GM18499 (cell line): ENCODE data around the gene SP3.

Experiments
- ATAC-seq: cut with Tn5 transposase; IDR thresholded peaks from one replicate; pipeline ENCODE4 v1.9.1; 2021; ENCODE audit warnings: moderate number of reproducible peaks; ENCODE audit not compliant: insufficient read depth, unreplicated experiment

The SP3 gene

DNA sequence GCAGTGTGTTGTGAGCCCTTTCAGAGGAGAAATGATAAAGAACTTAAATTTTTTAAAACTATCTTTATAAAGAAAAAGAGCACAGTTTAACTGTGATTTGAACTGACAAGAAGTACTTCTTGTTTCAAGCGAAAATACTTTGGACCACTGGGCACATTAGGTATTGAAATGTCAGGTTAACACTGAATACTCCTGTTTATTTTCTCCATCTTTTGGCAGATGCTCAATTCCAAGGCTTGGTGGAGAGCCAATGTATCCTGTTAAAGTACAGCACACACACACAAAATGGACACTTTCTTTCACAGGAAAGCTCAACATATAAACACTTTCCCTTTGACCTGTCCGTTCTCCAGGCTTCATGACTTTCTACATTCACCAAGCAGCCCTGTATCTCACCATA, 32.6 kb upstream of the SP3 start:
- no peak for ATAC-seq

DNA sequence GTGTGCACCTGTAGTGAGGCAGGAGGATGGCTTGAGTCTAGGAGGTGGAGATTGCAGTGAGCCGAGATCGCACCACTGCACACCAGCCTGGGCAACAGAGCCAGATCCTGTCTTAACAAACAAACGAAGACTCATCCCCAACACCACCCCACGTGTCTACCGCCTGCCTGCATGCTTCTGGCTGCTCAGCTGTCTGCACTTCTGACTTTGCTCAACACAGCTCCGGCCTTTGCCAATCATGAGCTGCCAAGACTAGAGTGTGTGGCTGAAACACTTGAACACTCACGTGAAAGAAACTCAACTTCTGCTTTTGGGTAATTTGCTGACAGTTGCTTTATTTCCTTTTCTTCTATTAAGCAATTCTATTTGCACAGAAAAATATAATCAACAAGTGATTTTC, 32.1 kb upstream of the SP3 start:
- ATAC-seq: peak; percentile 49

DNA sequence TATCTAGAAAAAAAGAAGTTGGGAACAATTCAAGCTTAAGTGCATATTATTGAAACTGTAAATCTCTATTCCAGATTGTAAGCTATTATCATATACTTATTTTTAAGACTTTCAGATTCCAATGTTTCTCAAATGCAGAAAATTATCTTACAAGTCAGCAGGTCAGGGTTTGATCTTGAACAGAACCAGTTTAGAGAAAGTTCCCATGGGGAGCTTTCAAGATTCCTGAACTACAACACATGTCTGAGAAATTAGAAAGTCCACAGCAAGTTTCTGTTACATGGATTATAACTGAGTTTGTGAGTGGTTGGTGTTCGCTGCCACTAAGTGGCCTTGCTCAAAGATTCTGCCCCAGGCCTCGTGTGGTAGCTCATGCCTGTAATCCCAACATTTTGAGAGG, 31.6 kb upstream of the SP3 start:
- ATAC-seq: no peak

DNA sequence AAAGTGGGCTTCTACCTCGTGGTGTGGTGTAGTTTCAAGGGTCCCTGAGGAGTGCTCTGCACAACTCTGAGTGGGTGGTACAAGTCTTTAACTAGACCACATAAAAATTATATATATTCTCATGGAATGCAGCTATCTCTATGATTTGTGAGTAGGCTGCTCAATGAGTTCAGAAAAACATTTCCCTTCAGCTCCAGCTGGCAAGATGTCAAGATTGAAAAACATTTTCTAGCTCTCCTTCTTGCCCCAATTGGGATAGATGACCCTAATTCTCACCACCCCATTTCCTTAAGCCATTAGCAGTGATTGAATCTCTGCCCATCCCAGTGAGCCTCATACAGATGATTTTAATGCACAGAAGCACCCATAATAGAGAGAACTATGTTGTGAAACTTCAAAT, 28.3 kb upstream of the SP3 start:
- ATAC-seq: no peak

DNA sequence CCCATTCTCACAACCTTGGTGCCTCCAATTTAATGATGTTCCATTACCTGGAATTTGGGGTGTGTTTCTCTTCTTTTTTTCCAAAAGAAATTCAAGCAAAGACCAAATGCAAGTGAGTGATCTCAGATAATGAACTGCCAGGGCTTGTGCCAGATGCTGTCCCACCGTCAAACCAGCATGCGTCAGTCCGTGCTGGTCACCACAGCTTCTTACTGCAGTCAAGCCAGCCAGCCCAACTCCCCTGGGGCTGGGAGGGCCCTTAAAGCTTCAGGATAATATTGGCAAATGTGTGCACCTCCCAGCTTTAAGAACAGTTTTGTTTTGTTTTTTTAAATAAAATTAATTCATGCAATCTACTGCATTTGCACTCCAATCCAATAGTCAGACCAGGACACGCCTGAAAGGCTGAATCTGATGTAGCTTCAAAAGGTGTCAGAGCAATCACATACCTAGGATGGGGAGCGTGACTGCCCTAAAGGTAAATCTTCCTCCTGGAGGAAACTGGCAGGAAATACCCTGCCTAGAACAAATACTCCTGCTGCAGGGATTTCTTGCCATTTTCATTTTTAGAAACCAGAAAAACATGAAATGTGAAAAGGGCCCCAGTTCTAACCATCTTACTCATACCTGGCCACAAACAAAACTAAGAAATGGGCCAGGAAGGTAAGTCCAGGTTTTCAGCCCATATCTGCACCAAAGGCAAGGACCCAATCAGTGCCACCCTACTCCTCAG, 26.8 kb upstream of the SP3 start:
- ATAC-seq: no peak

DNA sequence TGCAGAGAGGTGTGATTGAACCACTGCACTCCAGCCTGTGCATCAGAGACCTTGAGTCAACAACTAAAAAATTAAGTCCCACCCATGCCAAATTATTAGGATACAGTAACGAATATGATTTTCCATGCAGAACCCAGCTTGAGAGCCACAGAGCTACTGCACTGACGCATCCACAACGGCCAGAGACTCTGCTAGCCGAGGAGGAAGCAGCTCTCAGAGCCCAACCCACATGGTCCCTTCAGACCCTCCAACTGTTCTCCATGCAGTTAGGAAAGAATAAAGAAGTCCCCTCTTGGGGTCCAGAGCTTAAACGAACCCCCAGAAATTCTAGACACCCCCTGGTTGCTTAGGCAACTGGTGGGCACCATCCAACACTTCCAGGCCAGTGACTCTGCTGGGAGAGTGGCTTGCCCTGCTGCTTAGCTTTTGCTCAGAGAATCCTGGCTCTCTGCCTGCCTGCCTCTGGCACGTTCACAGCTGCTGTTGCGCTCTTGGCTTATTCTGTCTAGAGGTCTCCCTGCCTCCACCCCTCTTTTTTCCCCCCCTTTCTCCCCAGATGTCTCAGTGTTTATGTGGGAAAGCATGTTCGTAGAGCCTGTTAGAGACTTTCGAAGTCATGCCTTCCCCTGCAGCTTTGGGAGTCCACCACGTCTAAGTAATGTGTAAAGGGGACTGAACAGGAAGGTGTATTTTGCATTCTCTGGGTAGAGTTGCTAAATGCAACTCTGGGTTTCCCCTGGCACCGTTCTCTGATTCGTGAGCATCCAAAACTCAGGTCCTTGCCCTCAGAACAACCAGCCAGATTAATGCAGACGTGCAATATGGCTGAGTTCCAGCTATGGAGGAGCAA, 26.0 kb upstream of the SP3 start:
- peak; percentile 64 for ATAC-seq

DNA sequence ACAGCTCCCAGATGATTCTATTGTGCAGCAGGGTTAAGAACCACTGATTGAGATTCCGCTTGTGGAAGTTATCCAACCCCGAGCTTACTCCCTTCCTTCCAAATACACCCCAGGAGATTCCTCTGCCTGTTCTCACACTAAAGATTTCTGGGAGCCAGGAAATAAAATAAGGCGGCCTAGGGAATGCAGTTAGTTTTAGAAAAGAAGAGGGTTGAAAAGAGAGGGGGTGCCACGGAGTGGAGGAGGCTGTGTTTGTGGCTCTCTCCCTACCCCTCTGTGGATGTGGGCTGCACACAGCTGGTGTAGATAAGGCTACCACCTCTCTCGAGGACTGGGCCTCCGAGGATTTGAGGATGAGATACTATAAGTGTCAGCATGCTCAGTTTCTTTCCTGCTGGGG, 25.1 kb upstream of the SP3 start:
- no peak for ATAC-seq

DNA sequence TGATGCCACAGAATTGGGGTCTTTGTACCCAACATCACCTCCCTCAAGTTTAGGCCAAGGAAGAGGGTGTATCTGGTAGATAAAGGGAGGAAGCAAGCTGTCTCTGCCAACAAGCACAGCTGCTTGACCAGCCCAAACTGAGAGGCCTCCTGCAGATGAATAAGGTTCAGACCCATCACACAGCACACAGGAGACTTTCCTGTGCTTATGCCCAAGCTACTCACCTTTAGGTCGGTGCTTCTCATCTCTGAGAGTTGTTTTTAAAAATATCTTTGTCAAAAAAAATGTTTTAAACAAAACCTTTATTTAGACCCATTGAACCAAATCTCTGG, 24.7 kb upstream of the SP3 start:
- no peak for ATAC-seq

DNA sequence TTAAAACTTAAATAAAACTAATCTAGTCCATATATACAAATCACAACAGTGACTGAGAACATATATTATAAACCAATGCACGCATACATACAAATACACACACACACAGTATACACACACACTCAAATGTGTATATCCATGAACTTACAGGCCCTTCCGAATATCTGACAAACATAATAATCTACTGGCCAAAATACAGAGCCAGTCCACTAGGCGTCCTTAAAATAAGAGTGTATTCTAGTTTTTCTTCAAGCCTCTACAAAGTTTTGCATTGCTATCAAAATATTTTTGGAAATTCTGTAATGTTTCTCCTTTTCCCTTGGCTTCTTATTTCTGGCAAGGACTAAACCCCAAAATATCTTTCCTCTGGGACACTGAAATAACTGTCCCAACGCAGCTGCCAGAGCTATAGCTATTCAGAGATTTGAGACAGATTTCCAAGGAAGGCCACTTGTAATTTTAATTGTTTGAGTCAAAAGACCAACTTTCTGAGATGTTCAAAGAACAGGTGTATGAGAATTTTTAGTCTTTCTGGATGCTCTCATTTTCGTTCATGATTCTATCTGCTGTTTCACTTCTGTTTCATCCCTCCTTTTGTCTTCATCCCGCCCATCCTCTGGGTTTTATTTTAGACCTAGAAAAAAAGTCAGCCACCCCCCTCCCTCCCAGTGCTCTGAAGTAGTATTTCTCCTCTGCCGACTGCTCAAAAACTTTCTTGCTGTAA, 24.1 kb upstream of the SP3 start:
- ATAC-seq: no peak

DNA sequence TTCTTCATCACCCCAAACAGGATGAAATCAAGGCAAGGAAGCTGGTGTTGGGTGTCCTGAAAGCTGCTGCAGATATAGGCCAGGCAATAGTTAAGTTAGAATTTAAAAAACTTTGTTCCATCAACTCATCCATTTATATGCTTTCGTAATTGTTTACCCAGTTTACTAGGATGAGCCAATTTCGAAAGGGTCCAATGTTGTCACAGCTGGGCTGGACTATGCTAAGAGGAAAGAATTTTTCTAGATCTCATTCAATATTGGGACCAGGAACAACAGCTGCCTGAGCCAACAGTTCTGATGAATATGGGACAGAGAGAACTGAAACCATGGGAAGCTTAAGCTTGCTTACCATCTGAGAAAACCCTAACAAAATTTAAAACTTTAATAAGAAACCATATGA, 21.6 kb upstream of the SP3 start:
- no peak for ATAC-seq

DNA sequence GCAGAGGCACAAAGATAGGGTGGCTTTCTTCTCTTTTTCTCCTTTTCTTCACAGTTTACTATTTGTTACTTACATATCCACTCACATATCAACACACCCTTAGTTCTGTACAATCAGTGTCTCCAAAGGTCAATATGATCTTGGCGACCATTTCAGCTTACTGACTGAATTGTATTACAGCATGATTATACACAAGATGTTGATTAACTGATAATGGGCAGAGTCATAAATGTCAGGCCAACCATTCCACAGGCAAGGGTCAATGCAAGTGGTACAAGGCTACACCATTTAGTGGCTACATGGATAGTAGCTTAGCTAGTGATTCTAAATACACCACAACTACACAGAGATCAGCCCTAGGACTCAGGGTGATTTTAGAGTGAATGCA, 20.4 kb upstream of the SP3 start:
- ATAC-seq: no peak

DNA sequence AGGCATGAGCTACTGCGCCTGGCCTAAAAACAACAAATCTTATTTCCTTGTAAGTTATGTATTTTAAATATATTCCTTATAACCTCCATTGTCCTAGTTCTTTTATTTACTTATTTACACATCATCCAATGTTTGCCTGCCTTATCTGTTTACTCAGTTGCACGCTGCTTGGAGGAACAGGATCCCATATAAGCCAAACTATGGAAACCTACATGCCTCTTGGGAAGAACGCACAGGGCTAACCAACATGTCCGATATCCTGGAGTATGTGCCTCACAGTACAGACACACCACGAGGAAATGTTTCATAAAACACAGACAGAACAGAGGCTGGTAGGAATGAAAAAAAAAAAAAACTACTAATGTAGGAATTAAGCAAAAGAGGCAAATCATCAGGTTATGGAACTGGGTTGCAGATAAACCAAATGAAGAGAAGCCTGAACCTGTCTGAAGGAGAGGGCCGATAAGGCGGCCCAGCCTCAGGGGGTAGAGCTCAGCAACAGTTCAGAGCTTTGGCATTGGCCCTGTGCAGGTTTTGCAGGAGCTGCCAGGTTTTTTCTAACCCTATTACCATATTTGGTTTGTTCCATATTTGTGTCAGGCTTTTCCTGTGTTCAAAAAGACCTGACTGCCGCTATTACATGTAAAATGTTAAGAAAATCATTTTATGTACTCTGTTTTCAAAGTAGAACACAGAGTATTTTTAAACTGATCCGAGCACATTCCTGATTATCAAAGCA, 19.9 kb upstream of the SP3 start:
- ATAC-seq: no peak

DNA sequence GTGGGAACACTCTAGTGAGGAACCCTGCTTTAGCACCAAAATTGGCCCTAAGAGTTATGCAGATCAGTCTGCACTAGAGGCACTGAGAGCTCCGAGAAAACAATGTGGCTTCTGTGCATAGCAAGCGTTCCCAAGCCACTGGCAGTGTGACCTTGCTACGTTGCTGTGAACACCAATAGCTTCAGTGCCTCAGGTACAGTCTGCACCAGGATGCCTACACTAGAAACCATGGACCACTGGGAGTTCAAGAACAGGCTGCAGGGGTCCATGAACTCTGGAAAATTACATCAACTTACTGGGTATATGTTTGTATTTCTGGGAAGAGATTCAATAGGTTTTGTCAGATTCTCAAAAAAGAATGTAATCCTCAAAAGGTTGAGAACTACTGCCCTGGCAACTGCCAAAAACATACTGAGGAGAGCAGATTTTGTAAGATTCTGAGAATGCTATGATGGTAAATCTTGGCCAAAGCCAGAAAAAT, 18.3 kb upstream of the SP3 start:
- no peak for ATAC-seq

DNA sequence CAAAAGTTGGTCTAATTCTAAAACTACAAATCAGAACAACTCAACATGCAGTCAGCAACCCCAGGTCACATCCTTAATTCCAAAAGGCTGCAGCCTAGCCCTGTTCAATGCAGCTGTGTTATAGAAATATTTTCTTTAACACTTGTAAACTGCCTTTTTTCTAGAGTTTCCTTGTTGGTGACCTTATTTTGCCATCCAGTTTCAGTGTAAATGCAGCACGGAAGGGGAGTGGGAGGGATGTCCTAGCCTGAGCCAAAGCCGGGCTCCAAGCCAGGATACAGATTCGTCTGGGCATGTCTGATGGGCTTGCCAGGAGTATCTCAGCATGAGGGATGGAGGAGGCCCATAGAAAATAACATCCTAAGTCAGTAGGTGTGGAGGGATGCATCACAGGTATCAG, 17.7 kb upstream of the SP3 start:
- no peak for ATAC-seq

DNA sequence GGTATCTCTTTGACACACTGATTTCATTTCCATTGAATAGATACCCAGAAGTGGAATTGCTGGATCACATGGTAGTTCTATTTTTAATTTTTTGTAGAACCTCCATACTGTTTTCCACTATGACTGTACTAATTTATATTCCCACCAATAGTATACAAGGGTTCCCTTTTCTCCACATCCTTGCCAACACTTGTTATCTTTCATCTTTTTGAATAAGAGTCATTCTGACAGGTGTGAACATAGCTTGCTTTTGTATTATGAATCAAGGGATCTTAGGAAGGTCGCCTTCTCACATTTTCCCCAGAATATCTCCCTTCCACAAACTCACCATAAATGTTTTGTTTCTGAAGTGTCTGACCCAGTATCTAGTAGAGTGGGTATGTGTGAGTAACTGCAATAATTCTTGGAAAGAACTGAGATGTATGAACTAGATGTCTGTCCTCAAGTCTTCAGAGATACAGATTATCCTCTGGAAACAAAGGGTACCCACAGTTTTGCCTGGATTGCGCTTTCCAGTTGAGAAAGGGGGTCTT, 17.1 kb upstream of the SP3 start:
- no peak for ATAC-seq

DNA sequence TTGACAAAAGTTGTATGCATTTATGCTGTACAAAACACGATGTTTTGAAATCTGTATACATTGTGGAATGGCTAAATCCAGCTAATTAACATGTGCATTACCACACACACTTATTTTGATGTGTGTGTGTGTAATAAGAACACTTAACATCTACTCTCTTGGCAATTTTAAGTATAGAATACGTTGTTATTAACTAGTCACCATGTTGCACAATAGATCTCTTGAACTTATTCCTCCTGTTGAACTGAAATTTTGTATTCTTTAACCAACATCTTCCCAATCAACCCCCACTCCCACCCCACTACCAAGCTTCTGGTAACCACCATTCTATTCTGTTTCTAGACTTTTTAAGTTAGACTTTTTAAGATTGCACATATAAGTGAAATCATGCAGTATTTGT, 16.3 kb upstream of the SP3 start:
- ATAC-seq: no peak

DNA sequence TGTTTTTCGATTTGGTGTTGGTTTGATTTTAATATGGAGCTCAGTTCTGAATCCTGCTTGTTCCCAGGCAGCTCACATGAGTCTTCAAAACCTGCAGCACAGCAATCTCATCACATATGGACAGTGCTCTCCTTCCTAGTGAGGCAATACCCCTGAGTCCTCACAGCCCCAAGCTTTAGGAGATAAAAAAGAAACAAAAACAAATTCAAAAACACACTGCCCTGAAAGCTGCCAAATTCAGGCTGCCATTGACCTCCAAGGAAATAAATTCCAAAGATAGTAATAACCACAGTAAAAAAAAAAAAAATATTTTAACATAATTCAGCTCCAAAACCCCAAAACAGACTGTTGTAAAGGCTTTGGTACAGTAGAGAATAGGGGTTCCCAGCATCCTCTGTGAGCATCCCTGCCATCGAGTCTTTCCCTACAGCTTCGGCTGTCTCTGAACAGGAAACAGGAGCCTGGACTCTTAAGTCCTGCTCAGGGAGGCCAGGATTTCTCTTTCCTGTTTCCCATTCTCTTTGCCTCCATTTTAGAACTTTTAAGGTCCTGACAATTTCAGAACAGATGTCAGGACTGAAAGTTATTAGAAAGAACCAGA, 14.7 kb upstream of the SP3 start:
- no peak for ATAC-seq

DNA sequence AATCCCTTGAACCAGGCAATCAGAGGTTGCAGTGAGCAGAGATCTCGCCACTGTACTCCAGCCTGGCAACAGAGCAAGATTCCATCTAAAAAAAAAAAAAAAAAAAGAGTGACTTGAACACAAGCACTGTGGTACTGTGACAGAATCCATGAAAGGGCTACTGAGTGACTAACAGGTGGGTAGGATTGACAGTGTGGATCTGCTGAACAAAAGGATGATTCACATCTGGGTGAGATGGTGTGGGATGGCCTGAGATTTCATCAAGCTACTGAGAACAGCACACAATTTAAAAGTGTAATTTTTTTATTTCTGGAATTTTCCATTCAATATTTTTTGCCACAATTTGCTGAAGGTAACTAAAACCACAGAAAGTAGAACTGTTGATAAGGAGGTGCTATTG, 13.3 kb upstream of the SP3 start:
- no peak for ATAC-seq

DNA sequence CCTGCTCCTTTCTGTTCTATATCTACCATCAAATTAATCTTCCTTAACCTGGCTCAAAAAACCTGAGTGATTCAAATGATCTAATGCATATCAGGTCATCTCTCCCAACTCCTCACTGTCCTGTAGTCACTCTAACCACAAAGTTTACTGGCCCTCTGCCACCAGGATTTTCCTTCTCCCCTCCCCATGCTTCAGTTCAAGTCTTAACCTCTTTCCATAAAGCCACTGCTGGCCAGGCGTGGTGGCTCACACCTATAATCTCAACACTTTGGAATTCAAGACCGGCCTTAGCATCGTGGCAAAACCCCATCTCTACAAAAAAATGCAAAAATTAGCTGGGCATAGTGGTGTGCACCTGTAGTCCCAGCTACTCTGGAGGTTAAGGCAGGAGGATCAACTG, 7.5 kb upstream of the SP3 start:
- ATAC-seq: no peak

DNA sequence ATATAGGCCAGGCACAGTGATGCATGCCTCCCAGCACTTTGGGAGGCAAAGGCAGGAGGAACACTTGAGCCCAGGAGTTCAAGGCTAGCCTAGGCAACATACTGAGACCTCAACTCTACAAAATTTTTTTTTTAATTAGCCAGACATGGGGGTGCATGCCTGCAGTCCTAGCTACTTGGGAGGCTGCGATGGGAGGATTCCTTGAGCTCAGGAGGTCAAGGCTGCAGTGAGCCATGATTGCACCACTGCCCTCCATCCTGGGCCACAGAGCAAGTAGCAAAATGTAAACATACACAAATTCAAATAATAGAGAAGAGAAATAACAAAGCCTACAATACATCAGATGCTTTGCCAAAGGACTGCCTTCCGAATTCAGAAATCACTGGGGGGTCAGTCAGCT, 7.0 kb upstream of the SP3 start:
- ATAC-seq: no peak
